Osteocyte (in vitro differentiated cells): ENCODE data around the gene SLC17A8. TPM values are rescaled to one million over a fixed set of nuclear protein-coding genes. Genes with fewer than 3 reads are reported as not detected.

Experiments used
- DNase-seq: peaks from one replicate; pipeline ENCODE4 v3.0.0; 2021; ENCODE audit warnings: mixed read lengths; ENCODE audit not compliant: unreplicated experiment; ENCODE audit errors: extremely low spot score
- H3K27ac Mint-ChIP-seq: one replicate; pipeline ENCODE4 v1.8.0; 2021; ENCODE audit warnings: mild to moderate bottlenecking, mixed read lengths; ENCODE audit not compliant: unreplicated experiment
- H3K27me3 Mint-ChIP-seq: one replicate; pipeline ENCODE4 v1.8.0; 2021; ENCODE audit warnings: mixed read lengths; ENCODE audit not compliant: unreplicated experiment
- H3K36me3 Mint-ChIP-seq: one replicate; pipeline ENCODE4 v1.8.0; 2021; ENCODE audit warnings: mixed read lengths; ENCODE audit not compliant: unreplicated experiment
- H3K4me1 Mint-ChIP-seq: one replicate; pipeline ENCODE4 v1.8.0; 2021; ENCODE audit warnings: mixed read lengths; ENCODE audit not compliant: unreplicated experiment
- H3K4me3 Mint-ChIP-seq: one replicate; pipeline ENCODE4 v1.8.0; 2021; ENCODE audit warnings: mild to moderate bottlenecking, moderate library complexity, mixed read lengths; ENCODE audit not compliant: unreplicated experiment
- H3K9me3 Mint-ChIP-seq: one replicate; pipeline ENCODE4 v1.8.0; 2021; ENCODE audit warnings: mixed read lengths; ENCODE audit not compliant: unreplicated experiment
- CTCF ChIP-seq: fragments of 200-600 bp; sonication (generic); IDR thresholded peaks from 2 replicates; pipeline ENCODE4 v1.5.0; 2021; ENCODE audit warnings: antibody characterized with exemption, mild to moderate bottlenecking, moderate library complexity
- total RNA-seq: library from RNA; stranded (reverse); gene quantifications from 2 replicates; pipeline ENCODE4 v1.2.1, GENCODE V29; 2021

Gene SLC17A8
- total RNA-seq, 1 donor from 2014 or later = not detected

DNA sequence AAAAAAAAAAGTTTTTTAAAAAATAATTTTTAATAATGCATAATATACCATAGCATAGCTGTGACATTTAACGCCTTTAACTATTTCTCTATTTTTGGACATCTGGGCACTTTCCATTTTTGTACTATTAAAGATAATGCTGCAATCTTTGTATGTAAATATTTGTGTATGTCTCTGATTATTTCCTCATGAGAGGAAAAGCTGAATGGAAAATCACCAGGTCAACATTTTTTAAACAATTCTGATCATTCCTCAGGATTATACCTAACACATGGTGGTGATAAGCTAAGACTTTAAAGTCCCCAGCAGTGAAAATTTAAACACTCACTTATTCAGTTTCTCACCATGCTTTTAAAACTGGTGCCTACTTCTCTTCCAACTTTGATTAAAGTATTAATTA lies 85.5 kb downstream of the SLC17A8 start:
- no peak for DNase-seq
- no peak for TF ChIP-seq CTCF
- Mint-ChIP-seq H3K4me3 (no peak overlapping the region), H3K36me3 (no peaks in the 10 kb centered on the region), H3K4me1 (no peaks in the 10 kb centered on the region), H3K27ac (no peak overlapping the region), H3K27me3 (no peaks in the 10 kb centered on the region), H3K9me3 (no peaks in the 10 kb centered on the region)

DNA sequence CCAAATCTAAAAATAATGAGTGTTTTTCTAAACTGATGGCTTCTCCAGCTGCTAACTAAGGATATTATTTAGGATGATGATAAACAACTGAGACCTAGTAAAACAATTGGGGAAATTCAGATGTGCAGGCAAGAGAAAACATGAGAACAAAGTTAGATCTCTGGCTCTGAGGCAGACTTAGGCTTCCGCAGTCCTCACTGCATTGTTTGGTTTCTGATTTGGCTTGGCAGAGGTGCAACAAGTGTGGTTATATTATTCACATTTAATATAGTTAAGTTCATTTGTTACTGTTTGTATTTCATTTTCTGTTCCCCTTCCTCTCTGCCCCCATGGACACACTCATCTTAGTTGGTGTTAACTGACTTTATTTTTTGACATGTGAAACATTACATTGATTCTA lies 86.6 kb downstream of the SLC17A8 start:
- no peak for DNase-seq
- H3K9me3 Mint-ChIP-seq = no peaks in the 10 kb centered on the region
- H3K36me3 Mint-ChIP-seq = no peaks in the 10 kb centered on the region
- H3K27me3 Mint-ChIP-seq = no peaks in the 10 kb centered on the region
- no peak for TF ChIP-seq CTCF
- H3K4me1 Mint-ChIP-seq = no peaks in the 10 kb centered on the region
- no peak overlapping the region for H3K4me3 Mint-ChIP-seq
- no peak overlapping the region for H3K27ac Mint-ChIP-seq

GRCh38 chr12:100445081-100445481 lies 88.2 kb downstream of the SLC17A8 start:
- Mint-ChIP-seq H3K4me1 (no peaks in the 10 kb centered on the region), H3K27me3 (no peaks in the 10 kb centered on the region), H3K4me3 (no peak overlapping the region), H3K9me3 (no peaks in the 10 kb centered on the region), H3K27ac (no peak overlapping the region), H3K36me3 (no peaks in the 10 kb centered on the region)
- no peak for DNase-seq
- TF ChIP-seq CTCF = no peak

- Mint-ChIP-seq H3K36me3 (no peaks in the 10 kb centered on the region), H3K9me3 (no peaks in the 10 kb centered on the region), H3K4me1 (no peaks in the 10 kb centered on the region), H3K4me3 (no peak overlapping the region), H3K27me3 (no peaks in the 10 kb centered on the region), H3K27ac (no peak overlapping the region)
- TF ChIP-seq CTCF = no peak
- no peak for DNase-seq
These were observed 90.5 kb downstream of the SLC17A8 start for GRCh38 chr12:100447381-100447780.

DNA sequence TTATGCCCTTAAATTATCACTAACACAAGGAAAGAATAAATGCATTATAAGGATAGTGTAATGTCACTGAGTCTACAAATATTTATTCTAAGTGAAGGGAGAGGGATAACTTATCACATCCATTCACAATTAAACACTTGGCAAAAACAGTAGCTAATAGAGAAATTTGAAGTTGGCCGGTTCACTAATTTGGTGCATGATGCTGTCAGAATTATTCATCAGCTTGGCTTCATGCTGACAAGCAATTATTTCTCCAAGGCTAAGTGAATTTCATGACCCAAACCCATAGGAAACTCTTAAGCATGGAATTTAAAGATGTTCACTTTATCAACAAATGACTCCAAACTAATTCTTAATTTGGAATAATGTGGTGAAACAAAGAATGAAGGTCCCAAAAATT lies 91.8 kb downstream of the SLC17A8 start:
- no peak for TF ChIP-seq CTCF
- H3K4me1 Mint-ChIP-seq = no peaks in the 10 kb centered on the region
- H3K36me3 Mint-ChIP-seq = no peaks in the 10 kb centered on the region
- H3K4me3 Mint-ChIP-seq = no peak overlapping the region
- H3K9me3 Mint-ChIP-seq = no peaks in the 10 kb centered on the region
- no peak for DNase-seq
- H3K27ac Mint-ChIP-seq = no peak overlapping the region
- no peaks in the 10 kb centered on the region for H3K27me3 Mint-ChIP-seq
